Breast epithelium (tissue), 3 donors: ENCODE data around the gene CYFIP1.

Source experiments
- CTCF ChIP-seq, 3 donors: fragments of 450-650 bp; IDR thresholded peaks; one replicate each; pipeline ENCODE4 v1.5.1; 2016 to 2017; ENCODE audit warnings: antibody characterized with exemption in 3 of 3, mild to moderate bottlenecking in 3 of 3, moderate library complexity in 3 of 3
- POLR2A ChIP-seq: fragments of 450-650 bp; IDR thresholded peaks from one replicate; pipeline ENCODE4 v1.6.1; 2016; ENCODE audit warnings: antibody characterized with exemption, mild to moderate bottlenecking, moderate library complexity
- POLR2AphosphoS5 ChIP-seq, 3 donors: sonication (generic); formaldehyde crosslinking; IDR thresholded peaks; one replicate each; pipeline ENCODE4 v1.6.1; 2017; ENCODE audit warnings: antibody characterized with exemption in 3 of 3

GRCh38 chr15:23013681-23014080 lies 33.5 kb upstream of the CYFIP1 start:
- TF ChIP-seq CTCF (IDR thresholded peaks at IDR 0.05) (no peak), POLR2A (no peak), POLR2AphosphoS5 (IDR thresholded peaks at IDR 0.05) (no peak)
